Lung (tissue), 16 donors: ENCODE results near the gene NPC1. TPM values are rescaled to one million over a fixed set of nuclear protein-coding genes. Genes with fewer than 3 reads are reported as not detected.

ENCODE experiments used
- ATAC-seq: fragments of 200-7000 bp; cut with Tn5 transposase; one replicate; pipeline ENCODE4 v1.9.1; 2020; ENCODE audit warnings: moderate number of reproducible peaks; ENCODE audit not compliant: insufficient read depth, low FRiP score
- DNase-seq, 3 donors: peaks; one replicate each; pipeline ENCODE4 v3.0.0-alpha.2; 2013 to 2017
- H3K27ac ChIP-seq, 2 donors: one replicate each; pipeline ENCODE4 v1.5.1; 2013; ENCODE audit warnings: mild to moderate bottlenecking in 2 of 2, moderate library complexity in 2 of 2, control low read depth in 1 of 2, inconsistent platforms in 1 of 2, low read depth in 1 of 2, low read length in 1 of 2
- H3K27me3 ChIP-seq, 3 donors: one replicate each; pipeline ENCODE4 v1.5.1; 2013; ENCODE audit warnings: low read length in 2 of 3; ENCODE audit not compliant: control insufficient read depth in 3 of 3, insufficient read depth in 3 of 3
- H3K36me3 ChIP-seq, 4 donors: one replicate each; pipeline ENCODE4 v1.5.1; 2013; ENCODE audit warnings: low read length in 4 of 4, mild to moderate bottlenecking in 1 of 4, moderate library complexity in 1 of 4; ENCODE audit not compliant: control insufficient read depth in 4 of 4, insufficient read depth in 4 of 4
- H3K4me1 ChIP-seq, 5 donors: one replicate each; pipeline ENCODE4 v1.5.1; 2013; ENCODE audit warnings: low read length in 5 of 5, mild to moderate bottlenecking in 2 of 5, moderate library complexity in 1 of 5; ENCODE audit not compliant: control insufficient read depth in 5 of 5, insufficient read depth in 5 of 5
- H3K4me3 ChIP-seq: one replicate; pipeline ENCODE4 v1.5.1; 2013; ENCODE audit warnings: mild to moderate bottlenecking, control low read depth, moderate library complexity
- H3K9ac ChIP-seq, 2 donors: one replicate each; pipeline ENCODE4 v1.5.1; 2013; ENCODE audit warnings: low read length in 2 of 2, control low read depth in 1 of 2; ENCODE audit not compliant: insufficient read depth in 1 of 2
- H3K9me3 ChIP-seq, 4 donors: one replicate each; pipeline ENCODE4 v1.5.1; 2013; ENCODE audit warnings: low read length in 3 of 4, mild to moderate bottlenecking in 1 of 4, moderate library complexity in 1 of 4; ENCODE audit not compliant: control insufficient read depth in 4 of 4, insufficient read depth in 3 of 4
- CTCF ChIP-seq: IDR thresholded peaks from 2 replicates; pipeline ENCODE4 v1.5.1; 2012; ENCODE audit warnings: mild to moderate bottlenecking; ENCODE audit errors: control extremely low read depth, extremely low read depth
- WGBS, 2 donors: extraction: QIAGEN DNeasy Blood & Tissue Kit; methylation state at CpG; one replicate each; pipeline ENCODE4 v1.1.7; 2013; 5-methylcytosine and 5-hydroxymethylcytosine counted together
- long read RNA-seq, 5 donors: transcript quantifications; one replicate each; lab custom pipeline, GENCODE V29; 2026
- polyA plus RNA-seq, 2 donors: library from polyadenylated mRNA; stranded (reverse); fragments of 200-250 nt; gene quantifications; one replicate each; pipeline ENCODE4 v1.2.1, GENCODE V29; 2013
- total RNA-seq, 2 donors: library from RNA; depleted of rRNA in 1 of 2; stranded (reverse); fragments of >200 nt in 1 of 2; gene quantifications; one replicate each; pipeline ENCODE4 v1.2.1, GENCODE V29; 2014 to 2021
- donor health status: control.
- donor health status: control.
- donor health status: Bipolar disorder and iron deficiency.
- donor health status: healthy.
- donor health status: DM: yes; HTN: yes; CAD: no.

Gene NPC1
- total RNA-seq (100 to 1,000 TPM in 1 of 2 donors, 10 to 100 TPM in 1; 97.7 to 143 TPM), polyA plus RNA-seq (10 to 100 TPM; 47.7 to 48.2 TPM)
- long read RNA-seq, donor 1, full-length matches to known transcripts = 2 of 16 reads
- long read RNA-seq, donor 1, partial matches to known transcripts = 14 of 16 reads
- long read RNA-seq, donor 1, other reads (novel, unspliced or antisense) = 0 of 16 reads
- long read RNA-seq, donor 2 = 0 reads
- long read RNA-seq, donor 3, partial matches to known transcripts = 9 of 9 reads
- long read RNA-seq, donor 3, other reads (novel, unspliced or antisense) = 0 of 9 reads
- long read RNA-seq, donor 4 = 0 reads
- long read RNA-seq, donor 5, full-length matches to known transcripts = 1 of 1 reads
- long read RNA-seq, donor 5, partial matches to known transcripts = 0 of 1 reads
- long read RNA-seq, donor 5, other reads (novel, unspliced or antisense) = 0 of 1 reads

GRCh38 chr18:23586249-23587196, at the start of gene NPC1:
TSS of gene NPC1 (minus strand) at chr18:23586506. CDS start at chr18:23586343, 163 bp downstream.
- no peaks in the 10 kb centered on the region for H3K9me3 ChIP-seq
- ATAC-seq (peak; percentile 94), DNase-seq (peak; percentile 95 to 96 (median 96))
- H3K9ac ChIP-seq = peak within 1 kb of the TSS; percentile 85 to 86
- peaks cover 0 to 18% (median 5%) of the 10 kb centered on the region in 5 donors for H3K4me1 ChIP-seq
- 0 to 1% methylated on average over 93 to 95 of the region's 95 CpGs for whole genome bisulfite sequencing, 2 donors
- H3K4me3 ChIP-seq = peak within 1 kb of the TSS; percentile 77
- H3K27me3 ChIP-seq = no peaks in the 10 kb centered on the region
- H3K36me3 ChIP-seq = peaks cover 0 to 3% (median 0%) of the 10 kb centered on the region in 4 donors
- H3K27ac ChIP-seq = peak within 1 kb of the TSS; percentile 99 to 100
- TF ChIP-seq CTCF = peak; percentile 74

- 78 to 84% methylated on average over 3 of the region's 3 CpGs for WGBS, 2 donors
- ATAC-seq = no peak
- no peak for DNase-seq
- peaks cover 0 to 3% (median 0%) of the 10 kb centered on the region in 4 donors for H3K9me3 ChIP-seq
- peaks cover 0 to 1% (median 0%) of the 10 kb centered on the region in 4 donors for H3K36me3 ChIP-seq
- no peak overlapping the region for H3K27ac ChIP-seq
- no peak overlapping the region for H3K9ac ChIP-seq
- no peak for TF ChIP-seq CTCF
- peaks cover 0 to 4% (median 0%) of the 10 kb centered on the region in 5 donors for H3K4me1 ChIP-seq
- no peak overlapping the region for H3K4me3 ChIP-seq
- H3K27me3 ChIP-seq = peaks cover 0 to 3% (median 0%) of the 10 kb centered on the region in 3 donors
Measured at GRCh38 chr18:23636071-23636399, 49.7 kb upstream of the NPC1 start.

DNA sequence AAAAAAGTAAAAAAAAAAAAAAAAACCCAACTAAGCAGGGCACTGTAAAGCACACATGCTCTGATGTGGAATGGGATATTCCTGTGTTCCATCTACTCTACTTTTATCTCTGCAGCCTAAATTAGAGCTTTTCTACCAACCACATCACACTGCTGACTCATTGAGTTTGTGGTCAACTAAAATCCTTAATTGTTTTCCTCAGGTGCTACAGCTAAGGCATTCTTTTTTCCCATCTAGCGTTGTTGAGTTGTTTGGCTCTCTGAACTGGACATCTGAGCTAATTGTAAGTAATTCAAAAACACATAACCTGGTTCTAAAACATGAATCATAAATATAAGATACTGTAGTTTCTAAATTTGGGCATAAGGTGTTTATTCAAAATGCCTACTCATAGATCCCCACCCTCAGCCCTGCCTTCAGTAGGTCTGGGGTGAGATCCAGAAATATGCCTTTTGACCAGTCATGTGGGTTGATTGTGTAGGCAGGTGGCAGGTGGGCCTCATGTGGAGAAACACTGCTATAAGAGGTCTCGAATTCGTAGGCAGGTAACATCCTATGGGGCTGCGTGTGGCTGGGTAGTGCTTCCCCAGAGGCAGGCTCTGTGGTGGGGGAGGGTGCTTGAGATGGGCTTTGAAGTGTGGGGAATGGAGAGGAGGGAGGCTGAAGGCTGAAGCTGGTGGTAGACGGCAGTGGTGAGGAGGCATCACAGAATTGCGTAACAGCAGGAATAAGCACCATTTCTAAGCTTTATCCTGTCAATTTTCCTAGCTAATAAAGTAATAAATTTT, 49.2 kb upstream of the NPC1 start:
- ATAC-seq (peak; percentile 19), DNase-seq (no peak)
- Histone ChIP-seq H3K36me3 (peaks cover 0 to 1% (median 0%) of the 10 kb centered on the region in 4 donors), H3K4me3 (no peak overlapping the region), H3K4me1 (peaks cover 0 to 4% (median 0%) of the 10 kb centered on the region in 5 donors), H3K27ac (no peak overlapping the region), H3K9me3 (peaks cover 0 to 2% (median 0%) of the 10 kb centered on the region in 4 donors), H3K27me3 (peaks cover 0 to 3% (median 0%) of the 10 kb centered on the region in 3 donors), H3K9ac (no peak overlapping the region)
- no peak for TF ChIP-seq CTCF
- 61 to 66% methylated on average over 6 of the region's 6 CpGs for WGBS, 2 donors
